ENCODE measurements around the gene TRPM6. TPM values are rescaled to one million over a fixed set of nuclear protein-coding genes. Genes with fewer than 3 reads are reported as not detected.

The TRPM6 gene
- total and polyA plus RNA-seq, 2 donors from 2014 or later, result 1.3 to 2.0 TPM

DNA sequence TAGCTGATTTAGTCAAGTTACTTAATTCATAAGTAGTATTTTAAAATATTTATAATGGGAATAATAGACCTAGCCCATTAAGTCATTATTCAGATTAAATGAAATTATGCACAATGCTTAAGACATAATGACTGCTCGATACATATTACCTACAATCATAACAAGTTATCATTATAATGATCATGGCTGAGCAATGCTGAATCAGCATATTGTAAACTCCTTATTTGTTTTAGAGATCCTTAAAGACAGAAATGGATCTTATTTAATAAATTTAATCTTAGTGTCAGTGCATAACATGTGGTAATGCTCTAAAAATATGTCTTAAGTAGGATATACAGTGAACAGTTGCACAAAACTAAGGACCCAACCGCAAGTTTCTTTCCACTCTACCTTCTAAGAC is 169.0 kb downstream of the TRPM6 start:
- DNase-seq, result no peak
- TF ChIP-seq, protein P1, sequence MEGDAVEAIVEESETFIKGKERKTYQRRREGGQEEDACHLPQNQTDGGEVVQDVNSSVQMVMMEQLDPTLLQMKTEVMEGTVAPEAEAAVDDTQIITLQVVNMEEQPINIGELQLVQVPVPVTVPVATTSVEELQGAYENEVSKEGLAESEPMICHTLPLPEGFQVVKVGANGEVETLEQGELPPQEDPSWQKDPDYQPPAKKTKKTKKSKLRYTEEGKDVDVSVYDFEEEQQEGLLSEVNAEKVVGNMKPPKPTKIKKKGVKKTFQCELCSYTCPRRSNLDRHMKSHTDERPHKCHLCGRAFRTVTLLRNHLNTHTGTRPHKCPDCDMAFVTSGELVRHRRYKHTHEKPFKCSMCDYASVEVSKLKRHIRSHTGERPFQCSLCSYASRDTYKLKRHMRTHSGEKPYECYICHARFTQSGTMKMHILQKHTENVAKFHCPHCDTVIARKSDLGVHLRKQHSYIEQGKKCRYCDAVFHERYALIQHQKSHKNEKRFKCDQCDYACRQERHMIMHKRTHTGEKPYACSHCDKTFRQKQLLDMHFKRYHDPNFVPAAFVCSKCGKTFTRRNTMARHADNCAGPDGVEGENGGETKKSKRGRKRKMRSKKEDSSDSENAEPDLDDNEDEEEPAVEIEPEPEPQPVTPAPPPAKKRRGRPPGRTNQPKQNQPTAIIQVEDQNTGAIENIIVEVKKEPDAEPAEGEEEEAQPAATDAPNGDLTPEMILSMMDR (IDR thresholded peaks at IDR 0.05; ENCODE audit: borderline replicate concordance, extremely low read depth, insufficient read depth), result no peak
- intact Hi-C loops (cut with DNase I), result no loop called here

DNA sequence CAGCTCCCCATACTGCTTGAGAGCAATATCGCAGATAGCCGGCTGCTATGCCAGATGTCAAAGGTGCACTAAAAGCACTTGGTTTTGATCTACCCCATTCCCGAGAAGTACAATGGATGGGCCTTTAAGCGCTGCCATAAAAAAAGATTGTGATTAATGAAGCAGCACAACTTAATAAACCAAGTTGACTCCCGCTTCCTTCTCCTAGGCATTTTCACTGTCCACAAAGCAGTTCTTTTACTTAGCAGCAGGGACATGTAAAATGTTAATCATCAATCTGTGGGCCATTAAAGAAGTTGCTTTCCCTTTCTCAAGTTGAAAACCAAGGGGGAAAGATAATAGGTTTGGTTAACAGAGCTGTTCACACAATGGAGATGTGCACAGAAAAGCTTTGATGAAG is 176.4 kb downstream of the TRPM6 start:
- DNase-seq (peak in 3 of 5 donors; percentile 41 to 87 (median 86)), FAIRE-seq (no peak)
- H3K4me1 ChIP-seq (ENCODE audit: control insufficient read depth in 2 of 3, insufficient read depth in 2 of 3, low read depth in 1 of 3, low read length in 3 of 3), result no peaks in the 10 kb centered on the region
- no peaks in the 10 kb centered on the region for H3K9me3 ChIP-seq (ENCODE audit: control insufficient read depth in 2 of 3, insufficient read depth in 1 of 3, low read length in 3 of 3)
- H3K27ac ChIP-seq (ENCODE audit: low read depth in 2 of 2, low read length in 2 of 2), result no peak overlapping the region
- TF ChIP-seq, protein P1 (IDR thresholded peaks at IDR 0.05; ENCODE audit: borderline replicate concordance, extremely low read depth, insufficient read depth), result no peak
- intact Hi-C loops (cut with DNase I), result no loop called here
- no peak overlapping the region for H3K4me3 ChIP-seq (ENCODE audit: low read length in 3 of 3)
- H3K27me3 ChIP-seq (ENCODE audit: control insufficient read depth, insufficient read depth, low read length), result no peaks in the 10 kb centered on the region
- H3K36me3 ChIP-seq (ENCODE audit: control insufficient read depth in 2 of 3, insufficient read depth in 3 of 3, low read length in 3 of 3), result no peaks in the 10 kb centered on the region
- no peak overlapping the region for H3K9ac ChIP-seq (ENCODE audit: low read length in 3 of 3)

More for the DNA sequence above, 169.0 kb downstream of the TRPM6 start:
- no peak overlapping the region for H3K9ac ChIP-seq (ENCODE audit: low read length in 3 of 3)
- no peak for FAIRE-seq
- H3K4me1 ChIP-seq (ENCODE audit: control insufficient read depth in 2 of 3, insufficient read depth in 2 of 3, low read depth in 1 of 3, low read length in 3 of 3), result no peaks in the 10 kb centered on the region
- no peak overlapping the region for H3K4me3 ChIP-seq (ENCODE audit: low read length in 3 of 3)
- no peak overlapping the region for H3K27ac ChIP-seq (ENCODE audit: low read depth in 2 of 2, low read length in 2 of 2)
- H3K36me3 ChIP-seq (ENCODE audit: control insufficient read depth in 2 of 3, insufficient read depth in 3 of 3, low read length in 3 of 3), result no peaks in the 10 kb centered on the region
- H3K27me3 ChIP-seq (ENCODE audit: control insufficient read depth, insufficient read depth, low read length), result no peaks in the 10 kb centered on the region
- H3K9me3 ChIP-seq (ENCODE audit: control insufficient read depth in 2 of 3, insufficient read depth in 1 of 3, low read length in 3 of 3), result no peaks in the 10 kb centered on the region

DNA sequence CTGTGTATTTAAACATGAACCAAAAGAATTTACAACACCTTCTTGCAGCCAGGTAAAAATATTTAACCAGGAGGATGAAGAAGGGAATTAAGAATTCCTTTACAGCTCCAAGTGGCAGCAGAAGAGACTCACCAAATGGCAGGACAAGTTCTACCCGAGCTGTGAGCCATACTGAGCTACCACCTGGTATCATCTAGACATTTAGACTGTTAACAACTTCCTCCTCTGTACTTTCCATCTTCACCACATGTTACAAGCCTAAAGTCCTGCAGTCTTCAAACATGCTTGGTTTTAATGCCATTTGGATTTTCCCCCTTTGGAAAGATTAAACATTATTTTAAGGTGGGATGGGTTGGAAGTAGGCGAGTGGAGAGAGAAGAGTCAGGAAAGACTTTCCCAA is 190.2 kb downstream of the TRPM6 start:
- no peak overlapping the region for H3K4me3 ChIP-seq (ENCODE audit: low read length in 3 of 3)
- no peaks in the 10 kb centered on the region for H3K36me3 ChIP-seq (ENCODE audit: control insufficient read depth in 2 of 3, insufficient read depth in 3 of 3, low read length in 3 of 3)
- intact Hi-C loops (cut with DNase I), result no loop called here
- H3K27ac ChIP-seq (ENCODE audit: low read depth in 2 of 2, low read length in 2 of 2), result no peak overlapping the region
- no peaks in the 10 kb centered on the region for H3K9me3 ChIP-seq (ENCODE audit: control insufficient read depth in 2 of 3, insufficient read depth in 1 of 3, low read length in 3 of 3)
- FAIRE-seq (no peak), DNase-seq (no peak)
- TF ChIP-seq, protein P1 (IDR thresholded peaks at IDR 0.05; ENCODE audit: borderline replicate concordance, extremely low read depth, insufficient read depth), result no peak
- no peaks in the 10 kb centered on the region for H3K4me1 ChIP-seq (ENCODE audit: control insufficient read depth in 2 of 3, insufficient read depth in 2 of 3, low read depth in 1 of 3, low read length in 3 of 3)
- no peaks in the 10 kb centered on the region for H3K27me3 ChIP-seq (ENCODE audit: control insufficient read depth, insufficient read depth, low read length)
- H3K9ac ChIP-seq (ENCODE audit: low read length in 3 of 3), result no peak overlapping the region

- TF ChIP-seq, protein P1 (IDR thresholded peaks at IDR 0.05; ENCODE audit: borderline replicate concordance, extremely low read depth, insufficient read depth), result no peak
- H3K4me1 ChIP-seq (ENCODE audit: control insufficient read depth in 2 of 3, insufficient read depth in 2 of 3, low read depth in 1 of 3, low read length in 3 of 3), result no peaks in the 10 kb centered on the region
- intact Hi-C loops (cut with DNase I), result no loop called here
- H3K9ac ChIP-seq (ENCODE audit: low read length in 3 of 3), result no peak overlapping the region
- H3K4me3 ChIP-seq (ENCODE audit: low read length in 3 of 3), result no peak overlapping the region
- H3K27ac ChIP-seq (ENCODE audit: low read depth in 2 of 2, low read length in 2 of 2), result no peak overlapping the region
- FAIRE-seq (no peak), DNase-seq (no peak)
- H3K36me3 ChIP-seq (ENCODE audit: control insufficient read depth in 2 of 3, insufficient read depth in 3 of 3, low read length in 3 of 3), result no peaks in the 10 kb centered on the region
- no peaks in the 10 kb centered on the region for H3K27me3 ChIP-seq (ENCODE audit: control insufficient read depth, insufficient read depth, low read length)
- no peaks in the 10 kb centered on the region for H3K9me3 ChIP-seq (ENCODE audit: control insufficient read depth in 2 of 3, insufficient read depth in 1 of 3, low read length in 3 of 3)
Measured at GRCh38 chr9:74696520-74696919, 191.2 kb downstream of the TRPM6 start.
